Cardiac fibroblast (primary cell): ENCODE measurements around the gene FMNL2.

ENCODE experiments used
- DNase-seq, 2 donors: peaks; one replicate each; pipeline versions ENCODE4 v3.0.0 to v3.0.0-alpha.2; 2010; ENCODE audit warnings: low read depth in 2 of 2
- H3K4me3 ChIP-seq, 2 donors: replicated peaks in 1 of 2; 1 replicate in 1 of 2; 2 replicates in 1 of 2; pipeline ENCODE4 v1.5.1; 2011; ENCODE audit warnings: low read depth in 2 of 2, low read length in 2 of 2, mild to moderate bottlenecking in 2 of 2, moderate library complexity in 1 of 2
- TF ChIP-seq, protein P1 (sequence below): IDR thresholded peaks from one replicate; pipeline ENCODE4 v1.5.1; 2011; ENCODE audit warnings: low read depth, mild to moderate bottlenecking, low read length, inconsistent platforms

FMNL2 gene

DNA sequence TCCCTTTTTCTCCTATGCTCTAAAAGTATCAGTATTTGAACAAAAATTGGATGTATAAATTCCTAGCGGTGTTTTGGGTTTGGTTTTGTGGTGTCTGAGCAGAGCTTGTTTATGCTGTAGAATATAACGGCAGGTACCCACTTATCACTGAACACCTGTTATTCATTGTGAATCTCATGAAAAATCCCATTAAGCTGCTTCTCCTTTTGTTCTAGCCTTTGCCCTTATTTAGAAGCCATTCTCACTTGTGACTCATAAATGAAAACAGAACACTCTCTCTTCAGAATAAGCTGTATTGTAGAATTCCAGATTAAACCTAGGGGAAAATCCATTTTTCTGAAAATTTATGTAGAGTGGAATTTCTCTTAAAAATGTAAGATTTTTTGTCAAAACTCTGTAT is 278.3 kb downstream of the FMNL2 start:
- no peak overlapping the region for H3K4me3 ChIP-seq
- DNase-seq: peak in 1 of 2 donors; percentile 35
- TF ChIP-seq, protein P1, sequence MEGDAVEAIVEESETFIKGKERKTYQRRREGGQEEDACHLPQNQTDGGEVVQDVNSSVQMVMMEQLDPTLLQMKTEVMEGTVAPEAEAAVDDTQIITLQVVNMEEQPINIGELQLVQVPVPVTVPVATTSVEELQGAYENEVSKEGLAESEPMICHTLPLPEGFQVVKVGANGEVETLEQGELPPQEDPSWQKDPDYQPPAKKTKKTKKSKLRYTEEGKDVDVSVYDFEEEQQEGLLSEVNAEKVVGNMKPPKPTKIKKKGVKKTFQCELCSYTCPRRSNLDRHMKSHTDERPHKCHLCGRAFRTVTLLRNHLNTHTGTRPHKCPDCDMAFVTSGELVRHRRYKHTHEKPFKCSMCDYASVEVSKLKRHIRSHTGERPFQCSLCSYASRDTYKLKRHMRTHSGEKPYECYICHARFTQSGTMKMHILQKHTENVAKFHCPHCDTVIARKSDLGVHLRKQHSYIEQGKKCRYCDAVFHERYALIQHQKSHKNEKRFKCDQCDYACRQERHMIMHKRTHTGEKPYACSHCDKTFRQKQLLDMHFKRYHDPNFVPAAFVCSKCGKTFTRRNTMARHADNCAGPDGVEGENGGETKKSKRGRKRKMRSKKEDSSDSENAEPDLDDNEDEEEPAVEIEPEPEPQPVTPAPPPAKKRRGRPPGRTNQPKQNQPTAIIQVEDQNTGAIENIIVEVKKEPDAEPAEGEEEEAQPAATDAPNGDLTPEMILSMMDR: no peak

DNA sequence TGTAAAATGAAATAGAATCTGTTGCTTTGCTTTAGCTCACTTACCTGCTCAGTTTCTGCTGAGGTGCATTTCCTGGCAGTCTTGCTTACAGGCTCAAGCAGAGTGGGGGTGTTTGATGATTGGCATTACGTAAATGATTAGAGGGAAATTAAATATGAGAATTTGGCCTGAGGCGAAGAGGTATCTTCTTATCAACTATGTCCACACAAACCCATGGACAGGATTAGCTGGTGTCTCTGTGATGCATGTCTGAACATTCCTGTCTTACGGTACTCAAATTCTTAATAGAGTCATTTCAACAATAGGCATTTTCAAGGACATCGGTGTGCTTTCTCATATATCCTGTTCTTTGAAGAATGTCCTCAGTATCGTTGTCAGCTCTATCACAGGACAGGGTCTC is 280.2 kb downstream of the FMNL2 start:
- no peak overlapping the region for H3K4me3 ChIP-seq
- TF ChIP-seq, protein P1: no peak
- no peak for DNase-seq

- DNase-seq: no peak
- TF ChIP-seq, protein P1: no peak
- no peak overlapping the region for H3K4me3 ChIP-seq
Observed at GRCh38 chr2:152617456-152618192, 282.6 kb downstream of the FMNL2 start.

DNA sequence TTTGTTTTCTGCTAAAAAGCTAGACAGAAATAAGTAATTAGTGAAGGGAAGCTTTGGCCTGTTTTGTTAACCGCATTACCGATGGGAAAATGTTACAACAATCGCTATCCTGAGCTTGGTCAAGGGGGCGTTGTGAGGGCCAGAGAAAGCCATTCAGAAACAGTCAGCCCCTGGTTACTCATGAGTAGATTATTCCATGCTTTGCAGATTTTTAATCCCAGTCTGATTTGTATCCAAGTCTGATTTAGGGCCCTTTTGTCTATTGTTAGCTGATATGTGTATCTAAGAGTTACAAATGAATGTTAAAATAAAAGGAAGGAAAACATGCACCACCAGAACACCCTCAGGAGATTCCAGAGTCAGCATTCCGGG is 283.2 kb downstream of the FMNL2 start:
- no peak overlapping the region for H3K4me3 ChIP-seq
- DNase-seq: no peak
- TF ChIP-seq, protein P1: no peak

GRCh38 chr2:152620208-152620607 is 285.2 kb downstream of the FMNL2 start:
- TF ChIP-seq, protein P1: no peak
- H3K4me3 ChIP-seq: no peak overlapping the region
- no peak for DNase-seq

- H3K4me3 ChIP-seq: no peak overlapping the region
- DNase-seq: no peak
Observed at GRCh38 chr2:152620985-152621384, 286.0 kb downstream of the FMNL2 start.

More at GRCh38 chr2:152620985-152621384, 286.0 kb downstream of the FMNL2 start:
- TF ChIP-seq, protein P1: no peak
